ELR (cell line): ENCODE data around the gene CEACAM20.
A peak's percentile ranks its signal among the peaks of the same experiment; 100 is the strongest.
"Not testable (repeated sequence)": the region's sequence is repeated elsewhere in the genome, so short reads cannot be mapped to it uniquely, and the experiment has no call there.

Experiments
- DNase-seq: peaks from one replicate; pipeline ENCODE4 v3.0.0-alpha.2; 2015; ENCODE audit warnings: low read depth

The CEACAM20 gene

GRCh38 chr19:44476559-44477408, 52.7 kb downstream of the CEACAM20 start:
- peak; percentile 47 for DNase-seq

- DNase-seq, result not testable (repeated sequence)
Measured at GRCh38 chr19:44468730-44469129, 60.7 kb downstream of the CEACAM20 start.

GRCh38 chr19:44462600-44463286, 66.7 kb downstream of the CEACAM20 start:
- DNase-seq, result not testable (repeated sequence)
